Fibroblast of mammary gland (primary cell): Measurements from ENCODE around the gene JARID2.
"Not testable (repeated sequence)": the region's sequence is repeated elsewhere in the genome, so short reads cannot be mapped to it uniquely, and the experiment has no call there.

Experiments used
- DNase-seq: peaks from one replicate; pipeline ENCODE4 v3.0.0-alpha.2; 2010; ENCODE audit warnings: low read depth
- H3K4me3 ChIP-seq: 2 replicates; pipeline ENCODE4 v1.5.1; 2011; ENCODE audit warnings: low read depth, mild to moderate bottlenecking, low read length, moderate library complexity; ENCODE audit not compliant: control insufficient read depth
- TF ChIP-seq, protein P1 (sequence below): conservative IDR thresholded peaks from 2 replicates; pipeline ENCODE4 v1.5.1; 2011; ENCODE audit warnings: low read depth, low read length, inconsistent platforms; ENCODE audit not compliant: control insufficient read depth, insufficient read depth

JARID2 gene

DNA sequence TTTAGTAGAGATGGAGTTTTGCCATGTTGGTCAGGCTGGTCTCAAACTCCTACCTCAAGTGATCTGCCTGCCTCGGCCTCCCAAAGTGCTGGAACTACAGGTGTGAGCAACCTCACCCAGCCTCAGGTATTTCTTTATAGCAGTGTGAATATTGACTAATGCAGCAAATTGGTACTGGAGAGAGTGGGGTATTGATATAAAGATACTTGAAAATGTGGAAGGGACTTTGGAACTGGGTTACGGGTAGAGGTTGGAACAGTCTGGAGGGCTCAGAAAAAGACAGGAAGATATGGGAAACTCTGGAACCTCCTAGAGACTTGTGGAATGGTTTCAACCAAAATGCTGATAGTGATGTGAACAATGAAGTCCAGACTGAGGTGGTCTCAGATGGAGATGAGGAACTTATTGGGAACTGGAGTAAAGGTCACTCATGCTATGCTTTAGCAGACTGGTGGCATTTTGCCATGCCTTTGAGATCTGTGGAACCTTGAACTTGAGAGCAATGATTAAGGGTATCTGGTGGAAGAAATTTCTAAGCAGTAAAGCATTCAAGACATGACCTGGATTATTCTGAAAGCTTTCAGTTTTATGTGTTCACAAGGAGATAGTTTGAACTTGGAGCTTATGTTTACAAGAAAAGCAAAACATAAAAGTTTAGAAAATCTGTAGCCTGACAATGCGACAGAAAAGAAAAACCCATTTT, 289.8 kb downstream of the JARID2 start:
- TF ChIP-seq, protein P1, sequence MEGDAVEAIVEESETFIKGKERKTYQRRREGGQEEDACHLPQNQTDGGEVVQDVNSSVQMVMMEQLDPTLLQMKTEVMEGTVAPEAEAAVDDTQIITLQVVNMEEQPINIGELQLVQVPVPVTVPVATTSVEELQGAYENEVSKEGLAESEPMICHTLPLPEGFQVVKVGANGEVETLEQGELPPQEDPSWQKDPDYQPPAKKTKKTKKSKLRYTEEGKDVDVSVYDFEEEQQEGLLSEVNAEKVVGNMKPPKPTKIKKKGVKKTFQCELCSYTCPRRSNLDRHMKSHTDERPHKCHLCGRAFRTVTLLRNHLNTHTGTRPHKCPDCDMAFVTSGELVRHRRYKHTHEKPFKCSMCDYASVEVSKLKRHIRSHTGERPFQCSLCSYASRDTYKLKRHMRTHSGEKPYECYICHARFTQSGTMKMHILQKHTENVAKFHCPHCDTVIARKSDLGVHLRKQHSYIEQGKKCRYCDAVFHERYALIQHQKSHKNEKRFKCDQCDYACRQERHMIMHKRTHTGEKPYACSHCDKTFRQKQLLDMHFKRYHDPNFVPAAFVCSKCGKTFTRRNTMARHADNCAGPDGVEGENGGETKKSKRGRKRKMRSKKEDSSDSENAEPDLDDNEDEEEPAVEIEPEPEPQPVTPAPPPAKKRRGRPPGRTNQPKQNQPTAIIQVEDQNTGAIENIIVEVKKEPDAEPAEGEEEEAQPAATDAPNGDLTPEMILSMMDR = no peak
- no peak for DNase-seq
- no peak overlapping the region for H3K4me3 ChIP-seq

DNA sequence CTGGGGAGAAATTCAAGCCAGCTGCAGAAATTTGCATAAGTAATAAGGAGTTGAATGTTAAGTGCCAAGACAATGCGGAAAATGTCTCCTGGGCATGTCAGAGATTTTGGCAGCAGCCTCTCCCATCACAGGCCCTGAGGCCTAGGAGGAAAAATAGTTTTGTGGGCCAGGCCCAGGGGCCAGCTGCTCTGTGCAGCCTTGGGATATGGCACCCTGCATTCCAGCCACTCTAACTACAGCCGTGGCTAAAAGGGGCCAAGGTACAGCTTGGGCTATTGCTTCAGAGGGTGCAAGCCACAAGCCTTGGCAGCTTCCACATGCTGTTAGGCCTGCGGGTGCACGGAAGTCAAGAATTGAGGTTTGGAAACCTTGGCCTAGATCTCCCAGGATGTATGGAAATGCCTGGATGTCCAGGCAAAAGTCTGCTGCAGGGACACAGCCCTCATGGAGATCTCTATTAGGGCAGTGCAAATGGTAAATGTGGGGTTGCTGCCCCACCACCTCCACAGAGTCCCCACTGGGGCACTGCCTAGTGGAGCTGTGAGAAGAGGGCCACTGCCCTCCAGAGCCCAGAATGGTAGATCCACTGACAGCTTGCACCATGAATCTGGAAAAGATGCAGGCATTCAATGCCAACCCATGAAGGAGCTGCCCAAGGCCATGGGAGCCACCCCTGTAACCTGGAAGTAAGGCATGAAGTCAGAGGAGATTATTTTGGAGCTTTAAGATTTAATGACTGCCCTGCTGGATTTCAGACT, 290.5 kb downstream of the JARID2 start:
- TF ChIP-seq, protein P1 = no peak
- no peak for DNase-seq

DNA sequence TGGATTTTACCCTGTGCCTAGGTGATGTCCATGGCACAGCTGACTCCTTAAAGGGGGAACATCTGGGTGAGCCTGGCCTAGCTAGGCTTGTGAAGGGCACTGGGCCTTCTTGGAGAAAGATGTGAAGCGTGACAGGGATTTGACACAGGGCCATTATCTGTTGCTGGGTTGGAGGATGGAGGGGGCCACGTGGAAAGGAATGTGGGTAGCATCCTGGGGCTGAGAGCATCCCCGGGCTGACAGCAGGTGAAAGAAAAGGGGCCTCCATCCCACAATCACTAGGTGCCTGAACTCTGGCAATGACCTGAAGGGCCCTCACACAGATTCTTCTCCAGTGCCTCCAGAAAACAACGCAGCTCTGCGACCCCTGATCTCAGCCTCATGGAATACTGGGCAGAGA, 292.2 kb downstream of the JARID2 start:
- DNase-seq = no peak
- TF ChIP-seq, protein P1 = no peak
- H3K4me3 ChIP-seq = no peak overlapping the region

More for the DNA sequence above, 290.5 kb downstream of the JARID2 start:
- H3K4me3 ChIP-seq = no peak overlapping the region

DNA sequence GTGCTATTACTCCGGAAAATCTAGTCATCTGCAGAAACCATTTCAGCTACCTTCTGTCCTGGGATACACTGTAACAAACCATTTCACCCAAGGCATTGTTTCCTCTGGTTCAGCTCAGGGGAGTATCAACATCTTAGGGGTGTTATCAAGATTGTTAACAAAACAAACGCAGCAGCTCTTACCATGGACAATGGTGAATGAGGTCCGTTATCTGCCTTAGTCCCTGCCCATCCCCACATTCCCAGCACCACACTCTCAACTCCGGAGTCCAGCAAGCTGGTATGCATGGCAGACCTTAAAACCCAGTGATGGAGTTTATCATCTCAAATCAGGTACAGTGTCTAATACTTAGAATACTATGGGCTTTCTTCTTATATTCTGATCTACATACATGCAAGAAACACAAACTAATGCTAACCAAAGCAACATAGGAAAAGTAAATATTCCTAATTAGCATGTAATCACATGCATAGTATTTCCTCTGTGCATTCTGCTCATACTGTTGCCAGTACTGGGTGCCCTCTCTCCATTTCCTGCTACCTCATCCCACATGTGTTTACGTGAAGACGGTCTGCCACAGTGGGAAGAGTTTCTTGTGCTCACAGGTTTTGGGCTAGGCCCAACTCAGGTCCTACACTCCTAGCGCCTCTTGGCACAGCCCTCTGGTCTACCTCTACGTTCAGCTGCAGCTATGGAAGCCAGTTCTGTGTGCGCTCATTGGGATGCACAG, 293.1 kb downstream of the JARID2 start:
- no peak for DNase-seq
- TF ChIP-seq, protein P1 = no peak
- no peak overlapping the region for H3K4me3 ChIP-seq

DNA sequence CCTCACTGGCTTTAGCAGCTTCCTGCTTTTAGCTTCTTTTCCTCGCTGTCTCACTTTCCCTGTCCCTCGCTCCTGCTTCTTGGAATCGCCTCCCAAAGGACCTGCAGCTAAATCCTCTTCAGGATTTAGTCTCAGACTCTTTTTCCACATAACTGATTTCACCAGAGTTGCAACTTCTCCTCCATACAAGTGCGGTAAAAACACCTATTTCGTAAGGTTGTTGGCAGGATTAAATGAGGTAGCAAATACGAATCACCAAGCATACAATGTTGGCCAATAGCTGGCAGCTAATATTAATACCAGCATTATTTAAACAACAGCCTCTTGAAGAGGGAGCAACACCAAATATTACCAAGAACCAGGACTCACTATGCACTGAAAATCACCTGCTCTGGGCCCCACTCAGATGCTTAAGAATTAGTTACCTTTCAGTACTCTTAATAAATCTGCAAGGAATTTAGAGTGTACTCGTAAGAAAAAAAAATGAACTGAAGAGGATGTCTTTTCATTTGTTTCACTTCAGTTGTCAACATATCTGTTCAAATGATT, 293.9 kb downstream of the JARID2 start:
- TF ChIP-seq, protein P1 = no peak
- DNase-seq = peak; percentile 37
- no peak overlapping the region for H3K4me3 ChIP-seq

- not testable (repeated sequence) for DNase-seq
These were observed 297.6 kb downstream of the JARID2 start for GRCh38 chr6:15543332-15543917.

More at GRCh38 chr6:15543332-15543917, 297.6 kb downstream of the JARID2 start:
- not testable (repeated sequence) for H3K4me3 ChIP-seq
